Breast epithelium (tissue), 4 donors: ENCODE data around the gene SCYGR6. TPM values are rescaled to one million over a fixed set of nuclear protein-coding genes. Genes with fewer than 3 reads are reported as not detected.

Experiments
- DNase-seq, 2 donors: peaks; one replicate each; pipeline ENCODE4 v3.0.0-alpha.2; 2019; ENCODE audit warnings: low spot score in 2 of 2
- H3K27ac ChIP-seq, 2 donors: fragments of 200-600 bp; sonication (generic) in 1 of 2; one replicate each; pipeline ENCODE4 v1.5.1; 2016 to 2019; ENCODE audit warnings: mild to moderate bottlenecking in 1 of 2
- H3K27me3 ChIP-seq, 2 donors: fragments of 200-600 bp; sonication (generic) in 1 of 2; one replicate each; pipeline versions ENCODE4 v1.5.1 to v1.6.0; 2017 to 2019; ENCODE audit warnings: control low read depth in 1 of 2, mild to moderate bottlenecking in 1 of 2
- H3K36me3 ChIP-seq: fragments of 200-600 bp; one replicate; pipeline ENCODE4 v1.5.1; 2019
- H3K4me1 ChIP-seq, 2 donors: fragments of 200-600 bp; sonication (generic); one replicate each; pipeline ENCODE4 v1.5.1; 2016 to 2019; ENCODE audit warnings: control low read depth in 1 of 2
- H3K4me3 ChIP-seq, 3 donors: fragments of 200-600 bp; sonication (generic); 1 replicate in 2 of 3; 2 replicates in 1 of 3; pipeline ENCODE4 v1.5.1; 2016 to 2019; ENCODE audit warnings: mild to moderate bottlenecking in 3 of 3, moderate library complexity in 2 of 3
- H3K9me3 ChIP-seq, 2 donors: fragments of 200-600 bp; sonication (generic) in 1 of 2; one replicate each; pipeline ENCODE4 v1.5.1; 2016 to 2019; ENCODE audit warnings: control low read depth in 1 of 2
- CTCF ChIP-seq, 3 donors: fragments of 450-650 bp; IDR thresholded peaks; one replicate each; pipeline ENCODE4 v1.5.1; 2016 to 2017; ENCODE audit warnings: antibody characterized with exemption in 3 of 3, mild to moderate bottlenecking in 3 of 3, moderate library complexity in 3 of 3
- POLR2A ChIP-seq: fragments of 450-650 bp; IDR thresholded peaks from one replicate; pipeline ENCODE4 v1.6.1; 2016; ENCODE audit warnings: antibody characterized with exemption, mild to moderate bottlenecking, moderate library complexity
- POLR2AphosphoS5 ChIP-seq, 3 donors: sonication (generic); formaldehyde crosslinking; IDR thresholded peaks; one replicate each; pipeline ENCODE4 v1.6.1; 2017; ENCODE audit warnings: antibody characterized with exemption in 3 of 3
- intact Hi-C: fragments of 100-400 bp; cut with DNase I; formaldehyde crosslinking; loops from one replicate; pipeline ENCODE4 v1.15.1; 2023; ENCODE audit warnings: low total_unique reads
- total RNA-seq, 3 donors: library from RNA; depleted of rRNA; stranded (reverse); fragments of >200 nt; gene quantifications; one replicate each; pipeline ENCODE4 v1.1.0, GENCODE V29; 2016

Gene SCYGR6
- total RNA-seq, 3 donors from 2014 or later = not detected

GRCh38 chr2:227720680-227721079, 3.9 kb downstream of the SCYGR6 start:
- Histone ChIP-seq H3K36me3 (no peaks in the 10 kb centered on the region), H3K27ac (no peak overlapping the region), H3K9me3 (no peaks in the 10 kb centered on the region), H3K27me3 (no peaks in the 10 kb centered on the region), H3K4me3 (no peak overlapping the region), H3K4me1 (no peaks in the 10 kb centered on the region)
- intact Hi-C loops = no loop called here
- TF ChIP-seq POLR2A = no peak
- no peak for DNase-seq

GRCh38 chr2:227719641-227720040, 4.9 kb downstream of the SCYGR6 start:
- no peaks in the 10 kb centered on the region for H3K4me1 ChIP-seq
- no peaks in the 10 kb centered on the region for H3K27me3 ChIP-seq
- TF ChIP-seq CTCF (IDR thresholded peaks at IDR 0.05) (no peak), POLR2A (no peak), POLR2AphosphoS5 (IDR thresholded peaks at IDR 0.05) (no peak)
- no peaks in the 10 kb centered on the region for H3K9me3 ChIP-seq
- H3K27ac ChIP-seq = no peak overlapping the region
- intact Hi-C loops = no loop called here
- DNase-seq = no peak
- H3K36me3 ChIP-seq = no peaks in the 10 kb centered on the region
- H3K4me3 ChIP-seq = no peak overlapping the region

GRCh38 chr2:227717687-227718567, 6.6 kb downstream of the SCYGR6 start, which contains the start of gene SLC19A3:
TSS of gene SLC19A3 (minus strand) at chr2:227718028. CDS start at chr2:227702318, 15,710 bp downstream.
- no peaks in the 10 kb centered on the region for H3K9me3 ChIP-seq
- H3K4me1 ChIP-seq = no peaks in the 10 kb centered on the region
- H3K27ac ChIP-seq = peak within 1 kb of the TSS; percentile 55 to 83
- DNase-seq = peak; percentile 66 to 74
- TF ChIP-seq POLR2AphosphoS5 (IDR thresholded peaks at IDR 0.05) (peak in 1 of 3 donors; percentile 52), POLR2A (no peak)
- intact Hi-C loops = no loop called here
- no peaks in the 10 kb centered on the region for H3K36me3 ChIP-seq
- H3K4me3 ChIP-seq = peak within 1 kb of the TSS; percentile 32 to 67 (median 48)
- H3K27me3 ChIP-seq = no peaks in the 10 kb centered on the region

- Histone ChIP-seq H3K27me3 (no peaks in the 10 kb centered on the region), H3K4me1 (no peaks in the 10 kb centered on the region), H3K27ac (no peak overlapping the region), H3K4me3 (no peak overlapping the region), H3K36me3 (no peaks in the 10 kb centered on the region), H3K9me3 (no peaks in the 10 kb centered on the region)
- TF ChIP-seq CTCF (IDR thresholded peaks at IDR 0.05) (no peak), POLR2AphosphoS5 (IDR thresholded peaks at IDR 0.05) (no peak), POLR2A (no peak)
- DNase-seq = no peak
- intact Hi-C loops = no loop called here
These were observed 8.1 kb downstream of the SCYGR6 start for GRCh38 chr2:227716501-227716900.

- DNase-seq = no peak
- intact Hi-C loops = no loop called here
- no peak overlapping the region for H3K27ac ChIP-seq
These were observed 11.3 kb downstream of the SCYGR6 start for GRCh38 chr2:227713291-227713690.

More at GRCh38 chr2:227713291-227713690, 11.3 kb downstream of the SCYGR6 start:
- TF ChIP-seq POLR2AphosphoS5 (IDR thresholded peaks at IDR 0.05) (no peak), CTCF (IDR thresholded peaks at IDR 0.05) (no peak), POLR2A (no peak)
- Histone ChIP-seq H3K36me3 (no peaks in the 10 kb centered on the region), H3K27me3 (no peaks in the 10 kb centered on the region), H3K4me1 (no peaks in the 10 kb centered on the region), H3K9me3 (no peaks in the 10 kb centered on the region), H3K4me3 (no peak overlapping the region)
